Neural cell (in vitro differentiated cells): Measurements from ENCODE around the gene NF2. TPM values are rescaled to one million over a fixed set of nuclear protein-coding genes. Genes with fewer than 3 reads are reported as not detected.

ENCODE experiments used
- H2AFZ ChIP-seq: fragments of 200-600, 300-800 bp; sonication (generic), shearing (Covaris generic); 2 replicates; pipeline ENCODE4 v1.6.0; 2014; ENCODE audit warnings: low read depth, mild to moderate bottlenecking, antibody characterized with exemption, low read length, moderate library complexity
- H3F3A ChIP-seq: fragments of 200-600 bp; shearing (Covaris generic); 2 replicates; pipeline ENCODE4 v1.6.1; 2016; ENCODE audit warnings: mild to moderate bottlenecking, moderate library complexity, mixed read lengths, antibody characterized with exemption, low read length; ENCODE audit not compliant: insufficient read depth, poor library complexity, severe bottlenecking
- H3K27ac ChIP-seq: fragments of 200-600, 300-800 bp; sonication (generic), shearing (Covaris generic); 2 replicates; pipeline ENCODE4 v1.5.1; 2014; ENCODE audit warnings: mild to moderate bottlenecking, low read length, moderate library complexity
- H3K27me3 ChIP-seq: fragments of 300-800, 200-600 bp; sonication (generic), shearing (Covaris generic); 2 replicates; pipeline ENCODE4 v1.6.0; 2014; ENCODE audit warnings: mild to moderate bottlenecking, low read depth, low read length, moderate library complexity; ENCODE audit not compliant: insufficient read depth
- H3K36me3 ChIP-seq: fragments of 300-800, 200-600 bp; sonication (generic), shearing (Covaris generic); 2 replicates; pipeline ENCODE4 v1.5.1; 2014; ENCODE audit warnings: mild to moderate bottlenecking, antibody characterized with exemption, low read length, moderate library complexity; ENCODE audit not compliant: insufficient read depth
- H3K4me2 ChIP-seq: fragments of 300-800, 200-600 bp; sonication (generic), shearing (Covaris generic); 2 replicates; pipeline ENCODE4 v1.6.0; 2014; ENCODE audit warnings: mild to moderate bottlenecking, low read length
- H3K4me3 ChIP-seq: fragments of 300-800, 200-600 bp; sonication (generic), shearing (Covaris generic); 2 replicates; pipeline ENCODE4 v1.5.1; 2014; ENCODE audit warnings: mild to moderate bottlenecking, low read length, moderate library complexity
- H3K79me2 ChIP-seq: fragments of 200-600 bp; shearing (Covaris generic); replicated peaks from 2 replicates; pipeline ENCODE4 v1.6.0; 2014; ENCODE audit warnings: mild to moderate bottlenecking, low read length, moderate library complexity; ENCODE audit not compliant: insufficient read depth
- H3K9ac ChIP-seq: fragments of 300-800, 200-600 bp; sonication (generic), shearing (Covaris generic); 2 replicates; pipeline ENCODE4 v1.6.1; 2016; ENCODE audit warnings: mild to moderate bottlenecking, low read length, mixed read lengths
- H3K9me2 ChIP-seq: fragments of 200-600 bp; shearing (Covaris generic); 2 replicates; pipeline ENCODE4 v1.6.1; 2016; ENCODE audit warnings: mild to moderate bottlenecking, low read length, mixed read lengths; ENCODE audit not compliant: insufficient read depth
- H3K9me3 ChIP-seq: fragments of 200-600, 300-800 bp; sonication (generic), shearing (Covaris generic); 2 replicates; pipeline ENCODE4 v1.6.1; 2016; ENCODE audit warnings: mild to moderate bottlenecking, mixed run types, low read length, moderate library complexity, mixed read lengths
- H4K20me1 ChIP-seq: fragments of 200-600 bp; shearing (Covaris generic); 2 replicates; pipeline ENCODE4 v1.6.1; 2016; ENCODE audit warnings: mild to moderate bottlenecking, mixed run types; ENCODE audit not compliant: insufficient read depth
- CTCF ChIP-seq: fragments of 450-650 bp; IDR thresholded peaks from 2 replicates; pipeline ENCODE4 v1.5.1; 2014; ENCODE audit warnings: antibody characterized with exemption, mild to moderate bottlenecking, moderate library complexity; ENCODE audit not compliant: poor library complexity, severe bottlenecking
- EZH2 ChIP-seq: fragments of 200-600, 300-800 bp; shearing (Covaris generic), sonication (generic); IDR thresholded peaks from 2 replicates; pipeline ENCODE4 v1.6.1; 2014; ENCODE audit warnings: antibody characterized with exemption, low read length, borderline replicate concordance, mild to moderate bottlenecking; ENCODE audit not compliant: insufficient read depth, poor library complexity, severe bottlenecking
- MXI1 ChIP-seq: fragments of 450-650 bp; conservative IDR thresholded peaks from 2 replicates; pipeline ENCODE4 v1.6.1; 2014; ENCODE audit warnings: antibody characterized with exemption, mild to moderate bottlenecking; ENCODE audit not compliant: poor library complexity, severe bottlenecking
- POLR2AphosphoS5 ChIP-seq: IDR thresholded peaks from 2 replicates; pipeline ENCODE4 v1.6.1; 2012
- RAD21 ChIP-seq: fragments of 450-650 bp; conservative IDR thresholded peaks from 2 replicates; pipeline ENCODE4 v1.6.1; 2014; ENCODE audit warnings: antibody characterized with exemption, mild to moderate bottlenecking, moderate library complexity
- SMC3 ChIP-seq: fragments of 450-650 bp; conservative IDR thresholded peaks from 2 replicates; pipeline ENCODE4 v1.6.1; 2014; ENCODE audit warnings: antibody characterized with exemption, mild to moderate bottlenecking, moderate library complexity; ENCODE audit not compliant: poor library complexity
- TAF1 ChIP-seq: IDR thresholded peaks from 2 replicates; pipeline ENCODE4 v1.6.1; 2012; ENCODE audit warnings: low read depth
- polyA plus RNA-seq: library from polyadenylated mRNA; depleted of rRNA; stranded (reverse); fragments of >200 nt; gene quantifications from 2 replicates; pipeline ENCODE4 v1.2.3, GENCODE V29; 2014
- TF ChIP-seq, protein P1 (sequence below): IDR thresholded peaks from 2 replicates; pipeline ENCODE4 v1.6.1; 2012; ENCODE audit warnings: borderline replicate concordance

Gene NF2
- polyA plus RNA-seq, 1 donor from 2014 or later = 18.7 TPM

GRCh38 chr22:29633514-29634312 is 30.3 kb downstream of the NF2 start:
- Histone ChIP-seq H3K36me3 (no peaks in the 10 kb centered on the region), H3K9me3 (no peaks in the 10 kb centered on the region), H3K27ac (no peak overlapping the region), H3K9ac (no peak overlapping the region), H3K4me2 (no peak overlapping the region), H3K27me3 (no peaks in the 10 kb centered on the region), H3K79me2 (no peaks in the 10 kb centered on the region), H4K20me1 (no peaks in the 10 kb centered on the region), H2AFZ (no peak overlapping the region), H3K4me3 (no peak overlapping the region), H3K9me2 (no peaks in the 10 kb centered on the region), H3F3A (no peaks in the 10 kb centered on the region)
- no peak for TF ChIP-seq RAD21
- TF ChIP-seq CTCF = no peak
- TF ChIP-seq, protein P1, sequence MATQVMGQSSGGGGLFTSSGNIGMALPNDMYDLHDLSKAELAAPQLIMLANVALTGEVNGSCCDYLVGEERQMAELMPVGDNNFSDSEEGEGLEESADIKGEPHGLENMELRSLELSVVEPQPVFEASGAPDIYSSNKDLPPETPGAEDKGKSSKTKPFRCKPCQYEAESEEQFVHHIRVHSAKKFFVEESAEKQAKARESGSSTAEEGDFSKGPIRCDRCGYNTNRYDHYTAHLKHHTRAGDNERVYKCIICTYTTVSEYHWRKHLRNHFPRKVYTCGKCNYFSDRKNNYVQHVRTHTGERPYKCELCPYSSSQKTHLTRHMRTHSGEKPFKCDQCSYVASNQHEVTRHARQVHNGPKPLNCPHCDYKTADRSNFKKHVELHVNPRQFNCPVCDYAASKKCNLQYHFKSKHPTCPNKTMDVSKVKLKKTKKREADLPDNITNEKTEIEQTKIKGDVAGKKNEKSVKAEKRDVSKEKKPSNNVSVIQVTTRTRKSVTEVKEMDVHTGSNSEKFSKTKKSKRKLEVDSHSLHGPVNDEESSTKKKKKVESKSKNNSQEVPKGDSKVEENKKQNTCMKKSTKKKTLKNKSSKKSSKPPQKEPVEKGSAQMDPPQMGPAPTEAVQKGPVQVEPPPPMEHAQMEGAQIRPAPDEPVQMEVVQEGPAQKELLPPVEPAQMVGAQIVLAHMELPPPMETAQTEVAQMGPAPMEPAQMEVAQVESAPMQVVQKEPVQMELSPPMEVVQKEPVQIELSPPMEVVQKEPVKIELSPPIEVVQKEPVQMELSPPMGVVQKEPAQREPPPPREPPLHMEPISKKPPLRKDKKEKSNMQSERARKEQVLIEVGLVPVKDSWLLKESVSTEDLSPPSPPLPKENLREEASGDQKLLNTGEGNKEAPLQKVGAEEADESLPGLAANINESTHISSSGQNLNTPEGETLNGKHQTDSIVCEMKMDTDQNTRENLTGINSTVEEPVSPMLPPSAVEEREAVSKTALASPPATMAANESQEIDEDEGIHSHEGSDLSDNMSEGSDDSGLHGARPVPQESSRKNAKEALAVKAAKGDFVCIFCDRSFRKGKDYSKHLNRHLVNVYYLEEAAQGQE = no peak
- TF ChIP-seq POLR2AphosphoS5 = no peak
- TF ChIP-seq TAF1 = no peak
- TF ChIP-seq SMC3 = no peak
- no peak for TF ChIP-seq MXI1

DNA sequence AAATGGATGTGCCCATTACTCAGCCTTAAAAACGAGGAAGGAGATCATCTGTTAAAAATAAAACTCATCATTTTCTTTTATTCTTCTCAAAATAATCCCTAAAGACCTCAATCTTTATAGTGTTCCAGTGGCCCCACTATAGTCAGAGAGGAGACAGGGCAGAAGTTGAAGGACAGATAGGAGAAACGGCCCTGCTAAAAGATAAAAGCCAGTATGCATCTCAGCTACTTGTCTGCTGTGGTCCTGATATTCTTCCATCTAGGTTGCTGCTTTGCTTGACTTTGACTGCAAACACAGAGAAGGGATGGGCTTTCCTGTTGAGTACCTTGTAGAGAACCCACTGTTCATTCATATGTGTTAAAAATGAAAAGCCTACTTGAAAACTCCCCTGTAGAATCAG is 31.4 kb downstream of the NF2 start:
- Histone ChIP-seq H3K27me3 (no peaks in the 10 kb centered on the region), H3K9ac (no peak overlapping the region), H4K20me1 (no peaks in the 10 kb centered on the region), H3K36me3 (no peaks in the 10 kb centered on the region), H3K9me3 (no peaks in the 10 kb centered on the region), H3K79me2 (no peaks in the 10 kb centered on the region), H2AFZ (no peak overlapping the region), H3K27ac (no peak overlapping the region), H3K4me3 (no peak overlapping the region), H3K9me2 (no peaks in the 10 kb centered on the region), H3K4me2 (no peak overlapping the region), H3F3A (no peaks in the 10 kb centered on the region)
- TF ChIP-seq, protein P1 = no peak
- no peak for TF ChIP-seq EZH2
